GM06990 (cell line): Measurements from ENCODE around the gene H3-3A.

Experiments
- DNase-seq: peaks from one replicate; pipeline ENCODE4 v3.0.0-alpha.2; 2011; ENCODE audit not compliant: insufficient read length; ENCODE audit errors: extremely low read depth
- H3K27me3 ChIP-seq: replicated peaks from 2 replicates; pipeline ENCODE4 v1.6.0; 2011; ENCODE audit warnings: low read length; ENCODE audit not compliant: control insufficient read depth, insufficient read depth
- H3K36me3 ChIP-seq: 2 replicates; pipeline ENCODE4 v1.5.1; 2011; ENCODE audit warnings: low read length; ENCODE audit not compliant: control insufficient read depth, insufficient read depth
- H3K4me3 ChIP-seq: replicated peaks from 2 replicates; pipeline ENCODE4 v1.5.1; 2011; ENCODE audit warnings: low read depth, mild to moderate bottlenecking, control low read depth, low read length
- TF ChIP-seq, protein P1 (sequence below): IDR thresholded peaks from 2 replicates; pipeline ENCODE4 v1.5.1; 2011; ENCODE audit warnings: low read length, control low read depth, mild to moderate bottlenecking, inconsistent platforms; ENCODE audit not compliant: insufficient read depth, poor library complexity, severe bottlenecking

The H3-3A gene

DNA sequence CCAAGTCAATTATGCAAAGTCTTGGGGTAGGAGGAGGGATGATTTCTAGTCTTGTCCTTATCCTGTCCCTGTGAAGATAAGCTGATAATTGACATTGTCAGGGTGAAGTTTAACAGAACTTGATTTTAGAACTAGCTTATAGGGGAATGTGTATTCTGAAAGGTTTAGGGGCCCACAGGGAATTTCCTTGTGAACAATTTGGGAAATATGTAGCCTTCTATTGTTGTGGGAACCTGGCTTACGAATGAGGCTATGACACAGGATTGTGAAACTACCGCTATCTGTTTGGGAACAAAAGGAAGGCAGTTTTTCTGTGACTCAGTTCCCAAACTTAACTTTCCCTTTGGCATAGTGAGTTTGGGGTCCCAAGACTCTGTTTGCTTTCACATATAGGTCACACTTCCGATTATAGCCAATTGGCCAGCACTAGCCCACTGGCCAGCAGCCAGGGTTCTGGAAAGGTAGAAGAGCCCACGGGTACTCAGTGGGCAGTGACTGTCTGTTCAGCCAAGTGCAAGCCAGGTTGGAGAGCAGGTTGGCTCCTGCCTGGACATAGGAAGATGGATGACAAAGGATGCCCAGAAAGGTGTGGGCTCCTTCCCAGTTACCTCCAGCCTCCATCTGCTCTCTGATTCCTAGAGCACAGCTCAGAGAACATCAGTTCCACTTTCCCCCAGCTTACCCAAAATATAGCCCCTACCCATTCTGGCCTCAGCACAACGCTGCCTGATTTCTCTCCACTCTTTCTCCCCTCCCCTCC, 35.5 kb downstream of the H3-3A start:
- TF ChIP-seq, protein P1, sequence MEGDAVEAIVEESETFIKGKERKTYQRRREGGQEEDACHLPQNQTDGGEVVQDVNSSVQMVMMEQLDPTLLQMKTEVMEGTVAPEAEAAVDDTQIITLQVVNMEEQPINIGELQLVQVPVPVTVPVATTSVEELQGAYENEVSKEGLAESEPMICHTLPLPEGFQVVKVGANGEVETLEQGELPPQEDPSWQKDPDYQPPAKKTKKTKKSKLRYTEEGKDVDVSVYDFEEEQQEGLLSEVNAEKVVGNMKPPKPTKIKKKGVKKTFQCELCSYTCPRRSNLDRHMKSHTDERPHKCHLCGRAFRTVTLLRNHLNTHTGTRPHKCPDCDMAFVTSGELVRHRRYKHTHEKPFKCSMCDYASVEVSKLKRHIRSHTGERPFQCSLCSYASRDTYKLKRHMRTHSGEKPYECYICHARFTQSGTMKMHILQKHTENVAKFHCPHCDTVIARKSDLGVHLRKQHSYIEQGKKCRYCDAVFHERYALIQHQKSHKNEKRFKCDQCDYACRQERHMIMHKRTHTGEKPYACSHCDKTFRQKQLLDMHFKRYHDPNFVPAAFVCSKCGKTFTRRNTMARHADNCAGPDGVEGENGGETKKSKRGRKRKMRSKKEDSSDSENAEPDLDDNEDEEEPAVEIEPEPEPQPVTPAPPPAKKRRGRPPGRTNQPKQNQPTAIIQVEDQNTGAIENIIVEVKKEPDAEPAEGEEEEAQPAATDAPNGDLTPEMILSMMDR: no peak
- Histone ChIP-seq H3K4me3 (no peak overlapping the region), H3K27me3 (no peaks in the 10 kb centered on the region), H3K36me3 (no peaks in the 10 kb centered on the region)
- DNase-seq: no peak

DNA sequence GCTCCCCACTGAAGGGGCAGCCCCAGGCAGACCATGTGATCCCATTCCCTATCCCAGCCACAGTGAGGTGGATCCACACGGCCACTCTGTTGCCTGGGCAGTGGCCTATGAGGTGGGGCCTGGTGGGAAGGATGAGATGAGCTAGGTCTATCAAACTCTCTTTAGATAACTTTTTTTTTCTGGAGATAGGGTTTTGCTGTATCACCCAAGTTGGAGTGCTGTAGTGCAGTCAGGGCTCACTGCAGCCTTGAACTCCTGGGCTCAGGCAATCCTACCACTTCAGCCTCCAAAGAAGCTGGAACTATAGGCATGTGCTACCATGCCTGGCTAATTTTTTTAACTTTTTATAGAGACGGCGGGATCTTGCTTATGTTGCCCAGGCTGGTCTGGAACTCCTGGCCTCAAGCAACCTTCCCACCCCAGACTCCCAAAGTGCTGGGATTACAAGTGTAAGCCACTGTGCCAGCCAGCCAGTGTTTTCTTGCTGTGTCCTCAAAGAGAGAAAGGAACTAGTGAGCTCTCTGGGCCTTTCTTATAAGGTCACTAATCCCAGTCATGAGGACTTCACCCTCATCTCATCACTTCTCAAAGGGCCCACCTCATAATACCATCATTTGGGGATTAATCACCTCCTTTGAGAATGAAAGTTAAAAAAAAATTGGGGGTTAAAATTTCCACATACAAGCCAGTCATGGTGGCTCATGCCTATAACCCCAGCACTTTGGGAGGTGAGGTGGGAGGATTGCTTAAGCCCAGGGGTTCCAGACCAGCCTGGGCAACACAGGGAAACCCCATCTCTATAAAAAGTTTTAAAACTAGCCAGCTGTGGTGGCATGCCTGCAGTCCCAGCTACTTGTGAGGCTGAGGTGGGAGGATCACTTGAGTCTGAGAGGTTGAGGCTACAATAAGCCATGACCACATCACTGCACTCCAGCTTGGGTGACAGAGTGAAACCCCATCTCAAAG, 36.6 kb downstream of the H3-3A start:
- no peak for DNase-seq
- TF ChIP-seq, protein P1: no peak
- Histone ChIP-seq H3K4me3 (no peak overlapping the region), H3K27me3 (no peaks in the 10 kb centered on the region), H3K36me3 (no peaks in the 10 kb centered on the region)

DNA sequence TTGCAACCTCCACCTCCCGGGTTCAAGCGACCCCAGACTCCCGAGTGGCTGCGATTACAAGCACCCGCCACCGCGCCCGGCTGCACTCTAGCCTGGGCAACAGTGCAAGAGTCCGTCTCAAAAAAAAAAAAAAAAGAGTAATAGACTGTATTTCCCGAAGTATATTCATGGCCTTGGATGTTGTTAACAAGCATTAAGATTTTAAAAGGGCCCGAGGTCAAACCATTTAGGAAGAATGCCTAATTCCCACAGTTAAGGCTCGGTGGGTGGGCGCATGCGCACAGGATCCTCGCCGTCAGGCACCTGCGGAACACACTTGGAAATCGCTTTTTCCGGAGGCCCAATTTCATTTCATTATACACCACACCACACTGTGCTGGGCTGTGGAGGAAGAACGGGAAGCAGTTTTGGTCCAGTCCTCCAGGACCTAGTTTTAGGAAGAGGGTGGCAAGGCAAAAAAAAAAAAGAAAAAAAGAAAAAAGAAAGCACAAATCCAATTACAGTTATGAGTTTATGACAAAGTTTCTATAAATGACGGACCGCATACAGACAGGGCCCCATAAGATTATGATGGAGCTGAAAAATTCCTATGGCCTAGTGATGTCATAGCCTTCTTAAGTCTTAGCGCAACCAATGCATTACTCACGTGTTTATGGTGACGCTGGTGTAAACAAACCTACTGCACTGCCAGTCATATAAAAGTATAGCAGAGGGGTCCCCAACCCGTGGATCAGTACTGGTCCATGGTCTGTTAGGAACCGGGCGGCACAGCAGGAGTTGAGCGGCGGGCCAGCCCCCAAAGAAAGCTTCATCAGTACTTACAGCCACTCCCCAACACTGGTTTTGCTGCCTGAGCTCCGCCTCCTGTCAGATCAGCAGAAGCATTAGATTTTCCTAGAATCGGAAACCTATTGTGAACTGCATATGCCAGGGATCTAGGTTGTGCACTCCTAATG, 38.2 kb downstream of the H3-3A start:
- Histone ChIP-seq H3K27me3 (no peaks in the 10 kb centered on the region), H3K4me3 (peak overlapping the region; percentile 55), H3K36me3 (no peaks in the 10 kb centered on the region)
- TF ChIP-seq, protein P1: no peak
- no peak for DNase-seq

DNA sequence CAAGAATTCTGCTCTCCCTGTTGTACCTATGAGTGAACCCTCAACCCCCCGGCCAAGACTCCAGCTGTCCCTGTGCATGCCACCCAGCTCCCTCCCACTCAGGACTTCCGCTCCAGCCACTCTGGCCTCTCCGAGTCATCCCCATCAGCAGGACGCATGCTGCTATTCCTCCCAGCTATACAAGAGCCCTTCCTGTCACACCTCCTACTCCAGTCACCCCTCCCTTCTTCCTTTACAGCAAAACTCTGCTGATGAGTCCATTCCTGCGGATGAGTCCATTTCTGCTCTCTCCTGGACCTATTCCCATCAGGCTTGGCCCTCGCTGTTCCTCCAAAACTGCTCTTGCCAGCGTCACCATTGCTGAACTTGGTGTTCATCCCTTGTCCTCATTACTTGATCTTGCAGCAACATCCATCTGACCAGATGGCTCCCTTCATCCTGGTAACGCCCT, 42.2 kb downstream of the H3-3A start:
- Histone ChIP-seq H3K27me3 (no peaks in the 10 kb centered on the region), H3K36me3 (no peaks in the 10 kb centered on the region), H3K4me3 (no peak overlapping the region)
- TF ChIP-seq, protein P1: no peak
- no peak for DNase-seq
